Measurements from ENCODE around the gene RPS24.
A peak's percentile ranks its signal among the peaks of the same experiment; 100 is the strongest.
"Not testable (repeated sequence)": the region's sequence is repeated elsewhere in the genome, so short reads cannot be mapped to it uniquely, and the experiment has no call there.

The RPS24 gene

DNA sequence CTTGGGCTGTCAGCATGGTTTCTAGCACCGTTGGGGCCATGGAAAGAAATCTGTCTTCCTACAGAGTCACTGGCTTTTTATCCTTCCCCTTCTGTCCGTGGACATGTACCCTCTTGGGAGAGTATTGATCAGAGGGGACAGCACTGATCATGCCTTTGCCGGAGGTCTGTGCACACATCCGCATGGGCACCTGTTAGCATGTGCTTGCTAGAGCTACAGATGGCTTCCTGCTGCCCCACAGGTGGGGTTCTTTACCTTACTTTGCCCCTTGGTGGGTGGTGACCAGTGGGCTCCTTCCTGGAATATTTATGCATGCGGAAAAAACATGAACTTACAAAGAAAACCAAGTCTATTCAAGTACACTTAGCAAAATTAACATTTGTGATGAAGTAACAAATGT is 24.9 kb downstream of the RPS24 start:
- no peak for DNase-seq

DNA sequence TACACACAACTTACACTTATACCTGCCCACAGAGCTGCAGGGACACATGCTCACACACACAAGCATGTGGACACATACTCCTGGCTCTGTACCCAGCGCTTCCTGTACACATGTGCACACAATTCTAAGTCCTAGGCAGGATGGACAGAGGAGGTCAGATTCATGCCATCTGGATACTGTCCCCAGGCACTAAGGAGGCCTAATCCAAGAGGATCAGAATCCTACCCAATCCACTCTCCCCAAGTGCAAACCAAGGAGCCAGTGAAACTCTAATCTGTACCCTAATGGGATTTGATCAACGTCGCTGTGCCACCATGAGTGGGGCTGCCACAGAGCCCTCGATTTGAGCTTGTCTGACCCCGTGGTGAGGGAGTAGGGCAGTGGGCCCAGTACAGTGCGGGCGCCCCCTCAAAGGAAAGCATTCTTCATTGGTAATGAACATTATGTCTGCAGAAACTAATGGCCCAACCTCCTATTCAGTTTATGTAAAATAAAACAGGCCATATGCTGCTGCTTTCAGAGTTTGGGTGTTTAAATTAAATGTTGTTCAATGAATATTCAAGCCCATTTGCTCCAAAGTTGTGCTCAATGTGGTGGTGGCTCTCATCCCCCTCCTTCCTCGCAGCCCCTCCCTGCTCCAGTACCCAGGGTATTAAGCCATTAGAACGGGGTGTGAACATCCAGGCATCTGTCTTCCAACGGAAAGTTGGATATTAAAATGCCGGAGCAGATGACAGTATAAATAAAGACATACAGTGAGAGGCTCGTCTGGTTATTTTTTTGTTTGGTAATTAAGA is 26.4 kb downstream of the RPS24 start:
- no peak for DNase-seq

GRCh38 chr10:78062296-78062695 is 28.6 kb downstream of the RPS24 start:
- DNase-seq: no peak

DNA sequence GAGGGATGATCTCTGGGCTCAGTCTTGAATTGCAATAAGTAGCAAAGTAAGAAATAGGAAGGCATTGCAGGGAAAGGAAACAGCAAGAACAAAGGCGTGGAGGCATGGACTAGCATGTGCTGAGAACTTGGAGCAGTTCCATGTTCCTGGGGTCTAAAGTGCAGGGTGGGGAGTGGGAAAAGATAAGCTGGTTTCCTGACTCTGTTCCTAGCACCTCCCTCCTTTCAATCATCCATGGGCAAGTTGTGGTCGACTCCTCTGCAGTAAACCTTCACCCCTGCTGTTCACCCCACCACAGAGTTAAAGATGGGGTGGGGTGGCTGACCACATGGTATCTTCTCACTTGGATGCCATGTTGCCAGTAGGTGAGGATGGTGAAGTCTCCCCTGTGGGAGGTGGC is 29.6 kb downstream of the RPS24 start:
- DNase-seq: no peak

DNA sequence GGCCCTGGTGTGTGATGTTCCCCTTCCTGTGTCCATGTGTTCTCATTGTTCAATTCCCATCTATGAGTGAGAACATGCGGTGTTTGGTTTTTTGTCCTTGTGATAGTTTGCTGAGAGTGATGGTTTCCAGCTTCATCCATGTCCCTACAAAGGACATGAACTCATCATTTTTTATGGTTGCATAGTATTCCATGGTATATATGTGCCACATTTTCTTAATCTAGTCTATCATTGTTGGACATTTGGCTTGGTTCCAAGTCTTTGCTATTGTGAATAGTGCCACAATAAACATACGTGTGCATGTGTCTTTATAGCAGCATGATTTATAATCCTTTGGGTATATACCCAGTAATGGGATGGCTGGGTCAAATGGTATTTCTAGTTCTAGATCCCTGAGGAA is 31.3 kb downstream of the RPS24 start:
- DNase-seq: not testable (repeated sequence)

- DNase-seq: no peak
Measured at GRCh38 chr10:78065611-78066010, 31.9 kb downstream of the RPS24 start.

GRCh38 chr10:78066012-78066411 is 32.3 kb downstream of the RPS24 start:
- DNase-seq: peak; percentile 14

- DNase-seq: no peak
Measured at GRCh38 chr10:78066728-78067430, 33.2 kb downstream of the RPS24 start.

DNA sequence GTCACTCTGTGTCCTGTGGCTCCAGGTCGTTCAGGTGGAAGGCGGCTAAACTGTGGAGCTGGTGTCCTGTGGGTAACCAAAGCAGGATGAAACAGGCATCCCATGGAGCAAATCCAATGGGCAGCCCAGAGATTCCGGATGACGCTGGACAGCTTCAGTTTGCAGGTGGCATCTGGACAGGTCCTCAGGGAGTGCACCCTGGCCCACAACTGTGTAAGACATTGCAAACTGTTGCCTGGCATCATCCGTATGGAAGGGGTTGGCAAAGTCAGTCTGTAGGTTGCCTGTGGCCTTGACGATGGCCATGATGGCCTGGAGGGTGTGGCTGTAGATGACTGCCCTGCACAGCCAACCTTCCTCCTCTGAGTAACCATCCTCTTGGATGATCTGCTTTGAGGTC is 35.5 kb downstream of the RPS24 start:
- DNase-seq: no peak

- not testable (repeated sequence) for DNase-seq
Measured at GRCh38 chr10:78070064-78070463, 36.4 kb downstream of the RPS24 start.

DNA sequence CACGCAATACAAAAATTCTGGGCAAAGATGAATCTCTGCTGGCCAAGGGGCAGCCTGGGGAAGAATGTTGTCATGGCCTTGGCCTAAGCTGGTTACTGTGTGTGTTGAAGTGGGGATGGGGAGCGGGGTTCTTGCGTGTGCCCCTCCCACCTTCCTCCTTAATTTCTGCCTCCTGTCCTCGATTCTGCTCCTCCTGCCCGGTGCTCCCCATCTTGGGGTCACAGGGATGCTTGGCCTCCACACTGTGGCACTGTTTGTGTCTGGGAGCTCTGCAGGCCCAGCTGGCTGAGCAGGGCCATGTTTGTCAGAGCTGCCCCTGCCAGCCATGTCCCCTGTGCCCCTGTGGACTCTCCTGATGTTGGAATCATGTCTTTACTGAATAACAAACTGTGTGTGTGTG is 37.1 kb downstream of the RPS24 start:
- no peak for DNase-seq

- no peak for DNase-seq
Measured at GRCh38 chr10:78071140-78071856, 37.6 kb downstream of the RPS24 start.

DNA sequence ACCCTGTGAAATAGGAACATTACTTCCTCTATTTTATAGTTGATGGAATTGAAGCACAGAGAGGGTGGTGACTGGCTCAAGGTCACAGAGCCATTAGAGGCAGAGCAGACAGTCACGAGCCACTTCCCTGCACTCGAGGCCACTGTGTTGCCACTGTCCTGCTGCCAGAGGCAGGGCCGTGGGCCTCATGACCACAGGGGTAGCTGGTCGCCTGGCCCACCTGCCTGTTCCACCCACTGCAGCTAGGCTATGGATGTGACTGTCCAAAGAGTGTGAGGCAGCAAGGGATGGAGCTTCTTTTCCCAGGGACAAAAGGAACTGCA is 38.2 kb downstream of the RPS24 start:
- DNase-seq: no peak

GRCh38 chr10:78072504-78072903 is 38.8 kb downstream of the RPS24 start:
- no peak for DNase-seq

DNA sequence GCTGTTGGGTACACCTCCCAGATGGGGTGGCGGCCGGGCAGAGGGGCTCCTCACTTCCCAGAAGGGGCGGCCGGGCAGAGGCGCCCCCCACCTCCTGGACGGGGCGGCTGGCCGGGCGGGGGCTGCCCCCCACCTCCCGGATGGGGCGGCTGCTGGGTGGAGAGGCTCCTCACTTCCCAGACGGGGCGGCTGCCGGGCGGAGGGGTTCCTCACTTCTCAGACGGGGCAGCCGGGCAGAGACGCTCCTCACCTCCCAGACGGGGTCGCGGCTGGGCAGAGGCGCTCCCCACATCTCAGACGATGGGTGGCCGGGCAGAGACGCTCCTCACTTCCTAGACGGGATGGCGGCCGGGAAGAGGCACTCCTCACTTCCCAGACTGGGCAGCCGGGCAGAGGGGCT is 42.1 kb downstream of the RPS24 start:
- not testable (repeated sequence) for DNase-seq

DNA sequence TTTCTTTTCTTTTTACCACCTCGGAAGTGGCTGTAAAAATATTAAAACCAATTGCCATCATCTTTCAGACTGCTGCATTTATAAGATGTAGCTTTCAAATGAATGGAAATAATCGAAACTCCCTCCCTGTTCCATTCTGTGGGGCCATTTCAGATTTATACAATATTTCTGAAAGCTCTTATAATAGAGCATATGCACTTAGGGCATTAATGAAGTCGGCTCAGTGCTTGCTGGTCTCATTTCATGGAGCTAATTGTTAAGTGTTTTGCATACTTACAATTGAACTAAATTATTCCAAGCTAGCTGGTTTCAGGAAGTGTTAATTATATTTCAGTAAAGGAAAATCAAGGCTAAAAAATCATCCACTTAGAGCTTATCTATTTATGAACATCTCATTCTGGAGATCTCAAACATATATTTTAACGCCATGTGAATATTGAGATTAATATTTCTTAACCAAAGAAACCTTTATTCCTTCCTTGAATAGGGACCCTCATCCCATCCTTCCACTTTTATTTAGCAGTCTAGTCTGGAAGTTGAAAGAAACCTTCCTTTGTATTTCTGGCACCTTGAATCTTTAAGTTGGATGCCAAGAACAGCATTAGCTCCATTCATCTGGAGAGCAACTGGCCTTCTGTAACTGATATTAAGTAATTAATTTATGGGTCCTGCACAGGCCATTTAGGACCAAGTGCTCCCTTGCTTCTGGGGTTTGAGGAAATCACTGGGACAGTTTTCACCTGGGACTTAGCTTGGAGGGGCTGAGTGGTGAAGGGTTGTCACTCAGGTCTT is 45.1 kb downstream of the RPS24 start:
- DNase-seq: peak; percentile 71

DNA sequence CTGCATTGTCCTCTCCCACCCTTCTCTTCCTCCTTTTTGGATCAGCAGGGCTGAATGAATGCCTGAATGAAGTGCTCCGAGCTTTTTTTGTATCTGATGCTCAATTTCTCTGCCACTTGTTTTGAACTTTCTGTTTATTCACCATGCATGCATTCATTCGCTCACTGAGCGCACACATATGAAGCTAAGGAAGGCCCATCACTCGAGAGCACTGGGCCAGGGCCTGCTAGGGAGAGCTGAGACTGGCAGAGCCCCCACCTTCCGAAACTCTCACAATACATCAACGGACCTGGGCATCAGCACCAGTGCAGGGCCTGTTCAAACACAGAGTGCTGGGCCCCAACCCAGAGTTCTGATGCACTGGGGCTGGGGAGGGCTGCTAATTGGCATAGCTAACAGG is 45.7 kb downstream of the RPS24 start:
- peak; percentile 25 for DNase-seq

- no peak for DNase-seq
Measured at GRCh38 chr10:78081292-78081691, 47.6 kb downstream of the RPS24 start.

DNA sequence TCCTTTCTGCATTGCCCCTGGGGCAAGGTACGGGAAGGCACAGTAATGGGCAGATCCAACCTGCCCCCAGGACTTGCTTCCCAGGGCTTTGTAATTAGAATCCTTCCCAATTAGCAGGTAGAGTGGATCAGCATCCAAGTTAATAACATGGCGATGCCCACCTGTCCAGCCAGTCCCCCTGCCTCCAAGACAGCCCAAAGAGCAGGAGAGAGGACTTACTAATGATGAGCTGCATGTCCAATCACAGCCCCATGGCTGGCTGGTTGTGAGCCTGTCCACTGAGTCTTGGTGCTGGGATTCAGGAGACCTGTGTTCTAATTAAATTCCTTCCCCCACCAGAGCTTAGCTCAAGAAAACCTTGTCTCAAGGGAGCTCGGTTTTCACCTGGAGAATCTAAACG is 49.0 kb downstream of the RPS24 start:
- no peak for DNase-seq

All from DMS79 treated with DMSO at 0.1 percent for 48 hours (cell line).